ENCODE data around the gene UACA.

DNA sequence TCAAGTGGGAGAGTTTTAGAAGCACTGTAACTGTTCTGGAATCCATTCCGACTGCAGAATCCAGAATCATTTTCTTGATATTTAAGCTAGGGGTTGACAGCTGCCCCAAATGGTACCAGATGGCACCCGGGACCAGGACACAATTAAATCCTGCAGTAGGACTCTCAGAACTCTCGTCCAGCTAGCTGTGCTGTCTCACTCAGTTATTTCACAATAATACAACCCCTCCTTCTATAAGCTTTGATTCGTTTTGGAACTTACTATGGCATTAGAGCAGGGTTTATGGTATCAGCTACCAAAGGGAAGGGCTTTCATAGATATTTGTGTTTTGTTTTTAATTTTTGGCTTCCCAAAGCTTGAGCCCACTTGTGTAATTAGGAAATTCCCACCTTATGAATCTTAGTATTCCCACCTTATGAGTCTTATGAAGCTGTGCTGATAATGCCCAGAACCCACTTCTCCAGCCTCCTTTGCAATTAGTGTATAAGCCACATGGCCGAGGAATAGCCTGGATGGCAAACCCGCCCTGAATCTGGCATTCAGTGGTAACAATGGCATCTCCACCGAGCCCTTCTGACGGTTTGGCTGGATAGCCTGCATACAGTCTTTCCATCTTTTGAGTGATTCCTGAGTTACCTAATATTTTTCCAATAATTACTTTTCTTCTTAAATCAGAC is 120.1 kb downstream of the UACA start:
- TF ChIP-seq, protein P1, sequence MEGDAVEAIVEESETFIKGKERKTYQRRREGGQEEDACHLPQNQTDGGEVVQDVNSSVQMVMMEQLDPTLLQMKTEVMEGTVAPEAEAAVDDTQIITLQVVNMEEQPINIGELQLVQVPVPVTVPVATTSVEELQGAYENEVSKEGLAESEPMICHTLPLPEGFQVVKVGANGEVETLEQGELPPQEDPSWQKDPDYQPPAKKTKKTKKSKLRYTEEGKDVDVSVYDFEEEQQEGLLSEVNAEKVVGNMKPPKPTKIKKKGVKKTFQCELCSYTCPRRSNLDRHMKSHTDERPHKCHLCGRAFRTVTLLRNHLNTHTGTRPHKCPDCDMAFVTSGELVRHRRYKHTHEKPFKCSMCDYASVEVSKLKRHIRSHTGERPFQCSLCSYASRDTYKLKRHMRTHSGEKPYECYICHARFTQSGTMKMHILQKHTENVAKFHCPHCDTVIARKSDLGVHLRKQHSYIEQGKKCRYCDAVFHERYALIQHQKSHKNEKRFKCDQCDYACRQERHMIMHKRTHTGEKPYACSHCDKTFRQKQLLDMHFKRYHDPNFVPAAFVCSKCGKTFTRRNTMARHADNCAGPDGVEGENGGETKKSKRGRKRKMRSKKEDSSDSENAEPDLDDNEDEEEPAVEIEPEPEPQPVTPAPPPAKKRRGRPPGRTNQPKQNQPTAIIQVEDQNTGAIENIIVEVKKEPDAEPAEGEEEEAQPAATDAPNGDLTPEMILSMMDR (IDR thresholded peaks at IDR 0.05; ENCODE audit: low read depth, low read length), result no peak
- TF ChIP-seq EZH2phosphoT487 (IDR thresholded peaks at IDR 0.05; ENCODE audit: low read depth), result no peak

Data from OCI-LY3 (cell line).